Endothelial cell (in vitro differentiated cells): ENCODE measurements around the gene NMRK1. TPM values are rescaled to one million over a fixed set of nuclear protein-coding genes. Genes with fewer than 3 reads are reported as not detected.
A peak's percentile ranks its signal among the peaks of the same experiment; 100 is the strongest.

ENCODE experiments used
- DNase-seq: peaks from one replicate; pipeline ENCODE4 v3.0.0; 2021; ENCODE audit warnings: low spot score
- H3K27ac Mint-ChIP-seq: one replicate; pipeline ENCODE4 v1.8.0; 2021; ENCODE audit warnings: mixed read lengths, inconsistent platforms; ENCODE audit not compliant: unreplicated experiment
- H3K27me3 Mint-ChIP-seq: one replicate; pipeline ENCODE4 v1.8.0; 2021; ENCODE audit warnings: mild to moderate bottlenecking, moderate library complexity, mixed read lengths, inconsistent platforms; ENCODE audit not compliant: unreplicated experiment
- H3K36me3 Mint-ChIP-seq: one replicate; pipeline ENCODE4 v1.8.0; 2021; ENCODE audit warnings: mild to moderate bottlenecking, low read depth, mixed read lengths, inconsistent platforms; ENCODE audit not compliant: unreplicated experiment
- H3K4me1 Mint-ChIP-seq: one replicate; pipeline ENCODE4 v1.8.0; 2021; ENCODE audit warnings: mild to moderate bottlenecking, mixed read lengths, inconsistent platforms; ENCODE audit not compliant: unreplicated experiment
- H3K4me3 Mint-ChIP-seq: one replicate; pipeline ENCODE4 v1.8.0; 2021; ENCODE audit warnings: mild to moderate bottlenecking, mixed read lengths, inconsistent platforms; ENCODE audit not compliant: unreplicated experiment
- H3K9me3 Mint-ChIP-seq: one replicate; pipeline ENCODE4 v1.8.0; 2021; ENCODE audit warnings: mixed read lengths, inconsistent platforms; ENCODE audit not compliant: unreplicated experiment
- total RNA-seq: library from RNA; stranded (reverse); fragmentation: NEBNext Ultra II Directional; extraction: Animal tissue kit (Norgen Biotek cat#: 25700); gene quantifications from one replicate; pipeline ENCODE4 v1.2.1, GENCODE V29; 2021; ENCODE audit not compliant: unreplicated experiment
- TF ChIP-seq, protein P1 (sequence below): fragments of 200-600 bp; sonication (generic); IDR thresholded peaks from one replicate; pipeline ENCODE4 v1.5.0; 2021; ENCODE audit warnings: antibody characterized with exemption; ENCODE audit not compliant: unreplicated experiment

NMRK1 gene
- total RNA-seq, 1 donor from 2014 or later: 58.2 TPM

DNA sequence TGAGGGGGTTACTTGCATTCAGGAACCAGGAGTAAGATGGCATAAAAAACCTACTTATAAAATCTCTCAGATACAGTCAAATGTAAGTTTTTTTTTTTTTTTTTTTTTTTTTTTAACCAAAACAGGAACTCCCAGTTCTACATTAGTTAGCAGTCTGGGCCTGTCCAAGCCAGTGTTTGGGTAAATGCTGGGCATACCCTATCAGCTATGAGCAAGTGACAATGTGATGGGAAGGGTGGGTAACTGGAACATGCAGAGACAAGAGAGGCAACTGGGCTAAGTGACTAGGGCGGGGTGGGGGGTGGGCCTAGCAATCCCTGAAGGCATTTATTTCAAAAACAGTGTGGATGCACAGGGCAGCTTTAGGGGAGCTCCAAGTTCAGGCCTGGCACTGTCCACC lies 2.3 kb downstream of the NMRK1 start:
- no peak for DNase-seq
- TF ChIP-seq, protein P1, sequence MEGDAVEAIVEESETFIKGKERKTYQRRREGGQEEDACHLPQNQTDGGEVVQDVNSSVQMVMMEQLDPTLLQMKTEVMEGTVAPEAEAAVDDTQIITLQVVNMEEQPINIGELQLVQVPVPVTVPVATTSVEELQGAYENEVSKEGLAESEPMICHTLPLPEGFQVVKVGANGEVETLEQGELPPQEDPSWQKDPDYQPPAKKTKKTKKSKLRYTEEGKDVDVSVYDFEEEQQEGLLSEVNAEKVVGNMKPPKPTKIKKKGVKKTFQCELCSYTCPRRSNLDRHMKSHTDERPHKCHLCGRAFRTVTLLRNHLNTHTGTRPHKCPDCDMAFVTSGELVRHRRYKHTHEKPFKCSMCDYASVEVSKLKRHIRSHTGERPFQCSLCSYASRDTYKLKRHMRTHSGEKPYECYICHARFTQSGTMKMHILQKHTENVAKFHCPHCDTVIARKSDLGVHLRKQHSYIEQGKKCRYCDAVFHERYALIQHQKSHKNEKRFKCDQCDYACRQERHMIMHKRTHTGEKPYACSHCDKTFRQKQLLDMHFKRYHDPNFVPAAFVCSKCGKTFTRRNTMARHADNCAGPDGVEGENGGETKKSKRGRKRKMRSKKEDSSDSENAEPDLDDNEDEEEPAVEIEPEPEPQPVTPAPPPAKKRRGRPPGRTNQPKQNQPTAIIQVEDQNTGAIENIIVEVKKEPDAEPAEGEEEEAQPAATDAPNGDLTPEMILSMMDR: no peak
- peaks cover 16% of the 10 kb centered on the region for H3K36me3 Mint-ChIP-seq
- H3K27ac Mint-ChIP-seq: peak overlapping the region; percentile 86
- H3K4me1 Mint-ChIP-seq: peaks cover 49% of the 10 kb centered on the region
- H3K4me3 Mint-ChIP-seq: peak overlapping the region; percentile 80
- no peaks in the 10 kb centered on the region for H3K9me3 Mint-ChIP-seq
- peaks cover 7% of the 10 kb centered on the region for H3K27me3 Mint-ChIP-seq

DNA sequence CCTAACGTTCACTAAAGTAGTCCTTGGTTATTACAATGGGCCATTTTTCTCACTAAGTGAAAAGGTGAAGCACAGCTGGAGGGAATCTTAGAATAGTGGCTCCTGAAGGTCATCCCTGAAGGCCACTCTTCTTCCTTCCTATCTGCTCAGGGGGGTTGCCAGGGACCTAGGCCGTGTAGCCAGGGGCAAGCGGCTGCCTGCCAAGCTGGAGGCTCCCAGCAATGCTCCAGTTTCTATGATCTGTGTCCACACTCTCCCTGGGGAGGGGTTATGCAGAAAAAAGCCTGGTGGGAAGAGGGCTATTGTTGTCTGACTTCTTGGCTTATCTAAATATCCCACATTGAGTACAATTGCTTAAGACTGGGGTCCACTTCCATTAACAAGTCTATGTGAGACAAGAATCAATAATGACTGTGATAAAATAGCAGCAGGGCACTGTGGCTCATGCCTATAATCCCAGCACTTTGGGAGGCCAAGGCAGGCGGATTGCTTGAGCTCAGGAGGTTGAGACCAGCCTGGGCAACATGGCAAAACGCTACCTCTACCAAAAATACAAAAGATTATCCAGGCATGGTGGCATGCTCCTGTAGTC lies 3.8 kb downstream of the NMRK1 start:
- DNase-seq: no peak
- Mint-ChIP-seq H3K27ac (peak overlapping the region; percentile 73), H3K4me1 (peaks cover 37% of the 10 kb centered on the region), H3K4me3 (peak overlapping the region; percentile 24), H3K36me3 (peaks cover 17% of the 10 kb centered on the region), H3K9me3 (no peaks in the 10 kb centered on the region), H3K27me3 (peaks cover 6% of the 10 kb centered on the region)
- TF ChIP-seq, protein P1: no peak

DNA sequence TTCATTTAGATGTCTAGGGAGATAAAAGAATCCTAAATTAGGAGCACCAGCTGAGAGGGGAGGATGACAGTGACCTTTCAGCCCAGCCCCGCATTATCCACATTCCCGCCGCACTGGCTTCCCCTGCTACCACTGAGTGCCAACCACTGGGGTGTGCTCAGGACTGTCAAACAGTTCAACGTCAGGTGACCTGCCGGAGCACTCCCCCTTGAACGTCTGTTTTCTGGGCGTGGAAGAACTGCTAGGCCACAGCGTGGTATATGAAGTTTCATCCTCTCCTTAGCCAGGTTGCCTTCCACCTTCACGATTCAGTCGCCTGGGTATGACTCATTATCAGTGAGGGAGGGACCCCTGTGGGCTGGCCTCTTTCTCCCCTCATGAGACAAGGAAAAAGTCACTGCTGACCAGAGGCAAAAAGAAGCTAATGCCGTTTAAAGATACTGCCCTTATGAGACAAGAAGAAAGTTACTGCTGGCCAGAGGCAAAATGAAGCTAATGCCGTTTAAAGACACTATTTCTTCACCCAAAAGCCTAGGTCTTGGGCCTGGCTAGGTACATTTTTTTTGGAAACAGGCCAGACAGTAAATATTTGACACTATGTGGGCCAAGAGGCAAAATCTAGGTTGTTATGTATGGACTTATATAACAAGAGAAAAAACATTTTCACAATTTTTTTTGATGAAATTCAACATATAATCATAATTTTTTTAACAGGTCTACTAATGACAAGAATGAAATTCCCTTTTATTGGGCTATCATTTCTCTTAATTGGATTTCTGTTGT lies 4.6 kb downstream of the NMRK1 start:
- Mint-ChIP-seq H3K4me3 (no peak overlapping the region), H3K27me3 (peaks cover 4% of the 10 kb centered on the region), H3K9me3 (no peaks in the 10 kb centered on the region), H3K4me1 (peaks cover 33% of the 10 kb centered on the region), H3K36me3 (peaks cover 17% of the 10 kb centered on the region), H3K27ac (peak overlapping the region; percentile 73)
- TF ChIP-seq, protein P1: no peak
- no peak for DNase-seq

DNA sequence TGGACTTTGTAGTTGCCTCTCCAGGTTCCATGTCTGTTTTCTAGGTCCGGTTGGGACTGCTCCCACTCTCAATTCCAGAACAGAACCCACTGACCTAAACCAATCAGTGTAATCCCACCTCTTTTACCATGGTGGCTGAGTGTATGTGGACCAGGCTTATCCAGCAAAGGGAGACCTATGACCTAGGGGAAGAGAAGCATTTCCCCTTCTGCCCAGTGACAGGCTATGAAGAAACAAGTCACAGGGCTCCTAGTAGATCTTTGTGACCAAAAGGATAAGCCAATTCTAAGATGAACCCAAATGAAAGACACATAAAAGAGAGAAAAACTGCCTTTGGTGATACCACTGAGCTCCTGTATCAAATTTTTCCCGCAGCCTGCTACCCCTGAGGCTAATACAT lies 6.3 kb downstream of the NMRK1 start:
- Mint-ChIP-seq H3K4me1 (peaks cover 27% of the 10 kb centered on the region), H3K27me3 (peaks cover 4% of the 10 kb centered on the region), H3K9me3 (no peaks in the 10 kb centered on the region), H3K36me3 (peaks cover 17% of the 10 kb centered on the region), H3K4me3 (no peak overlapping the region), H3K27ac (no peak overlapping the region)
- DNase-seq: no peak
- TF ChIP-seq, protein P1: no peak

DNA sequence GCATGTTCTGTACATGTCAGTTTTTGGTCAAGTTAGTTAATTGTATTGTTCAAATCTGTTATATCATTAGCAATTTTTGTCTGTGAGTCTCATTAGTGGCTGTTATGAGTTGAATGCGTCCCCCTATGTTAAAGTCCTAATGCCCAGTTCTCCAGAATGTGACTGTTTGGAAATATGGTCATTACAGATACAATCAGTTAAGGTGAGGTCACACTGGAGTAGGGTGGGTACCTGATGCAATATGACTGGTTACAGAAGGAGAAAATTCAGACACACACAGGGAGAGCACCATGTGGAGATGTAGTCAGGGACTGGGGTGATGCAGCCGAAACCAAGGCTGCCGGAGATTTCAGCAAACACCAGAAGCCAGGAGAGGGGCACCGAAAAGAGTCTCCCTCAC lies 15.1 kb downstream of the NMRK1 start:
- no peak for DNase-seq
- peaks cover 1% of the 10 kb centered on the region for H3K27me3 Mint-ChIP-seq
- H3K9me3 Mint-ChIP-seq: no peaks in the 10 kb centered on the region
- no peak overlapping the region for H3K4me3 Mint-ChIP-seq
- no peak overlapping the region for H3K27ac Mint-ChIP-seq
- H3K4me1 Mint-ChIP-seq: no peaks in the 10 kb centered on the region
- TF ChIP-seq, protein P1: no peak
- peaks cover 13% of the 10 kb centered on the region for H3K36me3 Mint-ChIP-seq
